GM20431 (cell line): ENCODE data around the gene SGSM2.

Experiments used
- in situ Hi-C: fragments of 300-500 bp; cut with MseI, MboI; formaldehyde crosslinking; loops from one replicate; pipeline ENCODE4 v1.15.0; 2020; ENCODE audit warnings: low sequenced_read_pairs; ENCODE audit not compliant: unreplicated experiment

Gene SGSM2

GRCh38 chr17:2336215-2336851, 968 bp upstream of the SGSM2 start, which contains the start of gene TSR1:
Gene TSR1, minus strand, starts transcription at chr17:2336457. Its CDS starts 30 bp downstream, at chr17:2336427.
- in situ Hi-C loops, result no loop called here

- in situ Hi-C loops, result no loop called here
These were observed 428 bp downstream of the SGSM2 start for GRCh38 chr17:2337544-2338314.

- in situ Hi-C loops, result no loop called here
These were observed 985 bp downstream of the SGSM2 start for GRCh38 chr17:2338315-2338657.

- in situ Hi-C loops, result no loop called here
These were observed 6.1 kb downstream of the SGSM2 start for GRCh38 chr17:2343421-2343820.

- in situ Hi-C loops, result no loop called here
These were observed 7.2 kb downstream of the SGSM2 start for GRCh38 chr17:2344528-2344927.

- in situ Hi-C loops, result no loop called here
These were observed 9.2 kb downstream of the SGSM2 start for GRCh38 chr17:2346475-2346874.

GRCh38 chr17:2347805-2348685, 10.7 kb downstream of the SGSM2 start:
- in situ Hi-C loops, result no loop called here

GRCh38 chr17:2351269-2351668, 14.0 kb downstream of the SGSM2 start:
- in situ Hi-C loops, result no loop called here

- in situ Hi-C loops, result no loop called here
These were observed 17.0 kb downstream of the SGSM2 start for GRCh38 chr17:2354311-2354710.

GRCh38 chr17:2357237-2357636, 19.9 kb downstream of the SGSM2 start:
- in situ Hi-C loops, result no loop called here

- in situ Hi-C loops, result no loop called here
These were observed 20.7 kb downstream of the SGSM2 start for GRCh38 chr17:2357931-2358434.

GRCh38 chr17:2361010-2361760, 23.9 kb downstream of the SGSM2 start:
- in situ Hi-C loops, result no loop called here

GRCh38 chr17:2362016-2362415, 24.7 kb downstream of the SGSM2 start:
- in situ Hi-C loops, result no loop called here

GRCh38 chr17:2362416-2362815, 25.1 kb downstream of the SGSM2 start:
- in situ Hi-C loops, result no loop called here

GRCh38 chr17:2362881-2363280, 25.6 kb downstream of the SGSM2 start:
- in situ Hi-C loops, result no loop called here

- in situ Hi-C loops, result no loop called here
These were observed 26.0 kb downstream of the SGSM2 start for GRCh38 chr17:2363318-2363717.

- in situ Hi-C loops, result no loop called here
These were observed 26.8 kb downstream of the SGSM2 start for GRCh38 chr17:2363851-2364762.

- in situ Hi-C loops, result no loop called here
These were observed 27.4 kb downstream of the SGSM2 start for GRCh38 chr17:2364763-2365116.

- in situ Hi-C loops, result no loop called here
These were observed 27.8 kb downstream of the SGSM2 start for GRCh38 chr17:2365132-2365531.
